Body of pancreas (tissue), 4 donors: ENCODE data around the gene HCRT.
"Not testable (repeated sequence)": the region's sequence is repeated elsewhere in the genome, so short reads cannot be mapped to it uniquely, and the experiment has no call there.

ENCODE experiments used
- CTCF ChIP-seq, 7 experiments: fragments of 450-650 bp in 4 of 7; fragments of 200-600 bp in 3 of 7; sonication (generic) in 3 of 7; IDR thresholded peaks; one replicate each; pipeline ENCODE4 v1.5.1; 2016 to 2019; ENCODE audit warnings: antibody characterized with exemption in 7 of 7
- POLR2A ChIP-seq, 3 donors: fragments of 450-650 bp; IDR thresholded peaks; one replicate each; pipeline ENCODE4 v1.6.1; 2016; ENCODE audit warnings: antibody characterized with exemption in 3 of 3, mild to moderate bottlenecking in 2 of 3

DNA sequence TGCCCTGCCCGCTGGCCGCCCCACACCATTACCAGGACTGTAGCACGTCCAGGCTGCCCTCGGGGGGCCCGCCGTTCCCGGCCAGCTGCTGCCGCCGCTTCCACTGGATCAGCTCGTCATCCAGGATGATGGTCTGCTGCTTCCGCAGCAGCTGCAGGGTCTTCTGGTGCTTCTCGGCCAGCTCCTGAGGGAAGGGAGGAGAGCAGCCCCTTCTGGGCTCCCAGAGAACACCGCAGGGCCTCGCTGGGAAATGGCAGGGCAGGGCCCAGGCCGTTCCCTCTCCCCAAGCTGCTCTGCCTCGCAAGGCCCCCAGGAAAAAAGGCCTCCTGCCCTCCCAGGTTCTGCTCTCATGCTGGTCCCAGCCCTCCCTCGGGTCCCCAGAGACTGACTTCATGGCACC is 34.0 kb upstream of the HCRT start:
- TF ChIP-seq CTCF, POLR2A (IDR thresholded peaks at IDR 0.05): not testable (repeated sequence)
